ENCODE measurements around the gene FBXL7.

The FBXL7 gene

DNA sequence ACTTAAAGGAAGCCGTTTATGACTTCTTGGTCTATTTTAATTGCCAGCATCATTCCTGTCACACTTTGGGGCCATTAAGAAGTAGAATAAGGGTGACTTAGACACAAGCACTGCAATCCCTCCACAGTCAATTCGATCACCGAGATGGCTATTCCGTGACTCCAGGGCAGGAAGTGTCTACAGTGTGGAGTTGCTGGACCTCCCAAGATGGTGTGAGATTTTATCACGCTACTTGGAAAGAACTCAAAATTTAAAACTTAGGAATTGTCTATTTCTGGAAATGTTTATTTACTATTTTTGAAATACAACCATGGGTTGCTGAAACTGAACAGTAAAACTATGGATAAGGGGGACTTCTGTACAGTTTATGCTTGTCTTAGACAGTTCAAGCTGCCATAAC lies 6.2 kb downstream of the FBXL7 start:
- no peak for DNase-seq

- no peak for DNase-seq
Measured at GRCh38 chr5:15506897-15507296, 6.9 kb downstream of the FBXL7 start.

DNA sequence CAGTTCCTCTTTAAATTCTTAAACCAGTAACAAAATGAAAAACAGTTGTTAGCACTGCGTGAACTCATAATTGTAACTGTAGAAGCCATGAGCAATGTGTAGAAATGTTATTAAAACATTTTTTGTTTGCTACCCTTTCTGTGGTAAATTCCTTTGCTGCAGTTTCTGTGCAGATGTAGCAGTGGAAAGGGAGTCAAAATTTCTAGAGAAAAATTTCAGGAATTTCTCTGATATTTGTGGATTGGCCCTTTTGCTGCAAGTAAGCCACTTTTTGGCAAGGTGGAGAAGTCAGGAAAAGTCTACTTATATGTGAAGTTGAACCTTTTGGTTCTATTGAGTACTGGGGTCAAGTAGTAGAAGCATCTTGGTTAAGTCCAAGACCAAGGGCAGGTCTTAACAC lies 10.1 kb downstream of the FBXL7 start:
- no peak for DNase-seq

DNA sequence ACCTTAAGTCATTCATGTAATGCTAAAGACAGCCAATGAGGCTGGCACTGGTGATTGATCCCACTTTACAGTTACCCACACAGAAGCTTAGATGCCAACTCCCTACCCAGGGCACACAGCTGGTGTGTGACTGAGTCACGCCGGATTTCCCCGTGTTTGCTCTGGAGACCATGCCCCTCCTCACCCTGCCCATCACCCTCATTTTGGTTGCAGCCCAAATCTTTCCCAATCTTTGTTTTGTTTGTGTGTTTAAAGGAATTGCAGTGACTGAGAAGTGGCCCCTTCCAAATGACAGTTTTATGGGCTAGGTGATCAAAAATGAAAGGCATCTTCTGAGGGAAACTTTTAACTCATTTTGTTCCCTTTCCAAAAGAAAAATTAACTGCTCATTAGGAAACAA lies 10.9 kb downstream of the FBXL7 start:
- no peak for DNase-seq

- no peak for DNase-seq
Measured at GRCh38 chr5:15513431-15513830, 13.5 kb downstream of the FBXL7 start.

DNA sequence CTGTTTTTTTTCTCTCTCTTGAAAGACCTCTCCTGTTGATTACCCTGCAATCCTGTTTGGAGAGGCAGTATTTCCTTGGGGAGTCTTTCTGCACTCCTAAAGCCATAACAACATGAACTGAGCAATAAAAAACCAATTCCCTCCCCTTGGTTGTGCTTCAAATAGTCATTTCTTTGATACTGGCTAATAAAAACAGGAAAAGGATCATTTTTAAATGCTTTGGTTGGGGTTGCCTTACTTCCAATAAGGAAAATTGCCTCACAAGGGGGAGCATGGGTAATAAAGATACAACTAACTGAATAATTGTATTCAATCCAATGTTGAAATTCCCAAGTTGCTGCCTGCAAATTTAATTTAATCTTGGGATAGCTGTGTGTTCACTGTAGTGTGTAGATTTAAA lies 13.9 kb downstream of the FBXL7 start:
- DNase-seq = no peak

GRCh38 chr5:15515229-15515628 lies 15.2 kb downstream of the FBXL7 start:
- DNase-seq = no peak

- no peak for DNase-seq
Measured at GRCh38 chr5:15516486-15516885, 16.5 kb downstream of the FBXL7 start.

DNA sequence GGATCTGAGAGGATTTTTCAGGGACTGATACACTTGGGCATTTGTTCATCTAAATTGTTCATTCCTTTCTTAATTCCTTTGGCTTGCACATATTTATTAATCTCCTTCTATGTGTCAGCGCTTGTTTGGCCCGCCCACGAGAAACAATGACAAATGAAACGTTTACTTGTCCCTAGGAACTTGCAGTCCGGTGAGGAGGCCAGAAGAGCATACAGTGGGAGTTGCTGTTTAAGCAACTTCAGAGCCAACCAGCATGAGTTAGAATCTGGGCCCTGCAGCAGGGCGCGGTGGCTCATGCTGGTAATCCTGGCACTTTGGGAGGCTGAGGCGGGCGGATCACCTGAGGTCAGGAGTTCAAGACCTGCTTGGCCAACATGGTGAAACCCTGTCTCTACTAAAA lies 18.8 kb downstream of the FBXL7 start:
- no peak for DNase-seq

DNA sequence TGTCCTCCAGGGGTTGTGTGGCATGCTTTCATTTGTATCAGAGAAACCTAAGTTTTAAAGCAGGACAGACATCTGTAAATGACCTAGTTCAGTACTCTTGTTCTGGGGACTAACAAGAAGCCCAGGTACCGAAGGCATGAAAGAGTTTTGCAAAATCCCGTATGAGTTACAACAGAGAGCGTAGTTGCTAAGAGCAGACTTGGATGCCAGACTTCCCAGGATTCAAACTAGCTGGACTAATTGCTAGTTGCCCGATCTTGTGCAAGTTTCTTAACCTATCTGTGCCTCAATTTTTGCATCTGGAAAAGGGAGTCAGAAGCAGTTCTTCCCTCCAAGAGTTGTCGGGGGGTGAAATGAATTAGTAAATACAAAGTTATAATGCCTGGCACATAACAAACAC lies 20.9 kb downstream of the FBXL7 start:
- DNase-seq = no peak

DNA sequence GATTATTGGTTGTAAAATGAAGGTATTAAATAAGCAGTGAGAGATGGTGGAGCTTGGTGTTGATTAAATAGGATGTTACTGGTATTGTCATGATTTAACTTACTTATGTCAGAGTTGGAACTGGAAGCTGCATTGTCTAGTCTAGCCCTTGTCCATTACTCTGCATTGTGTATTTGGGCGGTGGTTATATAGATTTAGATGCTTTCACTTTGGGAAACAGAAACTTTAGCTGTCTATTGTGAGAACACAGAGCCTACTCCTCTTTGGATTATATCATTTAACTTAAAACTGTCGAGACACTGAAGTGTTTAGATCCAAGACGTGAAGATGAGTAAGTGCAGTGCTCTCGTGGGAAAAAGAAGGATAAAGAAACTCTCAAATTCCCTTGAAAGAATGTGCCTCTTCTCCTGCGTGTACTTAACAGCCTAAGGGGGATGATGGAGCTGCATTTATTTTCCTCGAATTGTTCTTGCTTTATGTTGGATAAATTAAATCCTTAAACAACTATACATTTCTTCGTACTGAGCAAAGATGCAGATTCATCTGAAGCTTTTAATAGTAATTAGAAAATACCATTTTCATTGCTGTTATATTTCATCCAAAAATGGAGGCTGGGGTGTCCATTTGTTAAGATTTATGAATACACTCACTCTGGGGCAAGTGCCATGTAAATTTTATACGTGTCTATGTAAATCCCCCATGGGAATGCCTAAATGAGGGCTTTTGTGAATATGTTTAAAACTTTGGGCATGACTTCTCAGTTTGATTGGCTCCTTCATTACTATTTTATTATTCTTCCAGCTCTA lies 21.6 kb downstream of the FBXL7 start:
- DNase-seq = no peak

DNA sequence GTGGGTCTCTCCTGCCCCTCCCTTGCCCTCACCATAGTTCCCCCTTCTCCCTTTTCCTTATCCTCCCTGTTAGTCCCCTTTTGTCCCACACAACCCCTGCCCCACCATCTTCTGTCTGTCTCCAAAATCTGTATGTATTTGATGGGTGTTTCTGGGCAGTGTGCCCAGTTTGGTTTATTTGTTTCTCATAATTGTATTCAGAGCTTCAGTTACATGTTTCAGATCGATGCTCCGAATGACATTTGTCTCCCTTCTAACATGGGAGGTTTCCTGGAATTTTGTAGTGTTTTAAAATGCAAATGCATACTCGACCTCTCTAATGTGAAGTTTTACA lies 22.2 kb downstream of the FBXL7 start:
- no peak for DNase-seq

GRCh38 chr5:15524712-15525111 lies 24.7 kb downstream of the FBXL7 start:
- no peak for DNase-seq

- no peak for DNase-seq
Measured at GRCh38 chr5:15525703-15526275, 25.8 kb downstream of the FBXL7 start.

DNA sequence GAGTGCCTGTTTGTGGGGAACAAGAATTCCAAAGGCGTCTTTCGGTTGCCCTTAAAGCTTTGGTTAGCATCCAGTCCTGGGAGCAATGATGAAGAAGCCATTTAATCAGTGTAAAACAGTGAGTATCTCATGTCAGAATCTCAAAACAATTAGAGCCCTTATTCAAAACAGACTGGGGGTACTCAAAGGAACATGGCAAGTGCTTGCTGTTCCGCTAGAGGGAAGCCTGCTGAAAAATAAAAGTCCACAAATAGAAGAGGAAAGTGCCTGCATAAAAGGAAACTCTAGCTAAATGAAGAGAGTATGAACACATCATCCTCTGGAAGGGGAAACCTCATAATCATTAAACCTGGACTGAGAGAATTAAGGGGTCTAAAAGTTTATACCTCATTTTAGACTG lies 26.4 kb downstream of the FBXL7 start:
- DNase-seq = no peak

DNA sequence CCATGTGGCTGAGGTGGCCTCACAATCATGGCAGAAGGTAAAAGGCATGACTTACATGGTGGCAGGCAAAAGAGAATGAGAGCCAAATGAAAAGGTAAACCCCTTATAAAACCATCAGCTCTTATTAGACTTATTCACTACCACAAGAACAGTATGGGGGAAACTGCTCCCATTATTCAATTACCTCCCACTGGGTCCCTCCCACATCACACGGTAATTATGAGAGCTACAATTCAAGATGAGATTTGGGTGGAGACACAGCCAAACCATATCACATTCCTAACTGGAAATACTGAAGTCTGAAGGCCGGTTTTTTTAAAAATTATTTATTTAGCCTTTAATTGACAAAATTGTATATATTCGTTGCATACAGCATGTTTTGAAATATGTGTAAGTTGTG lies 28.5 kb downstream of the FBXL7 start:
- no peak for DNase-seq

DNA sequence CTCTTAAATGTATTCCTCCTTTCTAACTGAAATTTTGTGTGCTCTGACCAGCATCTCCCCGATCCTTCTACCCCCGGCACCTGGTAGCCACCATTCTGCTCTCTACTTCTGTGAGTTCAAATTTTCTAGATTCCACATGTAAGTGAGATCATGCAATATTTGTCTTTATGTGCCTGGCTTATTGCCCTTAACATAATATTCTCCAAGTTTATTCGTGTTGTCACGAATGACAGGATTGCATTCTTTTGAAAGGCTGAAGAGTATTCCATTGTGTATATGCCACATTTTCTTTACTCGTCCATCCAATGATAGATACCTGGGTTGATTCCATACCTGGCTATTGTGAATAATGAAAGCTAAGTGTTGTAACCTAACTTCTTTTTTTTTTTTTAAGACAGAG lies 29.0 kb downstream of the FBXL7 start:
- no peak for DNase-seq

DNA sequence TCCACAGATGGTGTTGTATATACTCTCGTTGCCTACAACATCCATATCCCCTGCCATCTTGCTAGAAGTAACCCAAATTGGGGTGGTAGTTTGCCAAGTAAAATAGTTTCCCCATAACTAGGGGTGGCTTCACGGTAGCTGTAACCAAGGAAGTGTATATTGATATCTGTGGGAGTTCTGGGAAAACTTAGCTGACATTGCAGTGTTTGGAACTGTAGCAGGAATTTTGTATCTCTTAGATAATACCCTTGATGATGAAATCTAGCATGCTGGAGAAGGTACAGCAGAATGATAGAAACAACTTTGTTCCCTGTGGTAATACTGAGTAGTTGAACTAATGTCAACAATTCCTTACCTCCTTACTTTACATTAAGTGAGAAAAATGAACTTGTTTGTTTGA lies 29.8 kb downstream of the FBXL7 start:
- no peak for DNase-seq

DNA sequence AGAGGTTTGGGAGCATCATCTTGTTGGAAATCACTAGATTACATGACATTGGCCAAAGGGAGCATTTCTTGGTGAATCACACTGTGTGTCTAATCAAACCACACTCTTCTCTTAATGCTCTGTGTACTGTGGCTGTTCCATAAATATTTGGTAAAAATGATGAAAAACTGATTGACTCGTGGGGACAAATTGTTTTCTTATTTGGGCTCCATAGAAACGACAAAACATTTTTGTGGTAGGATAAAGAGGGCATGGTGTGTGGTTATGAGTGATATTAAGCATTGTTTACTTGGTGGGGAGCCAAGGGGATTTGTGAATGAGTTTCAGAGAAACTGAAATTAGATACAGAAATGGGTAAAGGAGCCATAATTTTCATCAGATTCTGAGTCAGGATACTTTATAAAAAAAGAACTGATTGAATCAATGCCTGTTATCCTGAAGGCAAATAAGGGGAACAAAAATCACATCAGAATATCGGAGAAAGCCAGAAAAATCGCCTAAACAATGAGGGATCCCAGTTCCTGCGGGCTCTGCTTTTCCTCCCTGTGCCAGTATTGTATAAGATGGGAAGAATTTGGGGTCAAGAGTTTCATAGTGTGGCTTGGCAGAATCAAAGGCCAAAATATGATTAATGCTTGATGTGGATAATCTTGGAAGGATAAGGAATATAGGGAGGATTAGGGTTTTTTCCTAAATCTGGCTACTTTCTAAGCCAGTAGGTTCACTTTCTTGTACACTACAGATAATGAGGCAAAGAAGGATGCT lies 33.3 kb downstream of the FBXL7 start:
- DNase-seq = no peak

GRCh38 chr5:15535938-15536337 lies 36.0 kb downstream of the FBXL7 start:
- no peak for DNase-seq

DNA sequence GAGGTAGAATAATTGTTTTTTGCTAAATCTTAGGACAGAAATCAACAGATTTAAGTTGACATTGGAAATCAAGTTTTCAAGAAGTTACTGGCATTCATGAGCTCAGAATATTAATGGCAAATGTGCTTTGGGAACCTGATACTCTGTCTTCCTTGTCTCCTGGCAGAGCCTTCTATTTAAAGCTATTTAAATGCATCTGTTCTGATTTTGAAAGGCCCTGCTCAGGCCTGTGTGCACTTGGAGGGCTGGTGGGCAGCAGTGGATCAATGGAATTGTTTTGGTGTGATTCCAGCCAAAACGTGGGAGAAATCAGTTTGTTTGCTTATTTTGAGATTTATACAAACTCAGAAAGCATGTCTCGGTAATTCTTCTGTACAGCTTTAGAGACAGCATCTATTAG lies 38.5 kb downstream of the FBXL7 start:
- no peak for DNase-seq

- no peak for DNase-seq
Measured at GRCh38 chr5:15539951-15540350, 40.0 kb downstream of the FBXL7 start.

DNA sequence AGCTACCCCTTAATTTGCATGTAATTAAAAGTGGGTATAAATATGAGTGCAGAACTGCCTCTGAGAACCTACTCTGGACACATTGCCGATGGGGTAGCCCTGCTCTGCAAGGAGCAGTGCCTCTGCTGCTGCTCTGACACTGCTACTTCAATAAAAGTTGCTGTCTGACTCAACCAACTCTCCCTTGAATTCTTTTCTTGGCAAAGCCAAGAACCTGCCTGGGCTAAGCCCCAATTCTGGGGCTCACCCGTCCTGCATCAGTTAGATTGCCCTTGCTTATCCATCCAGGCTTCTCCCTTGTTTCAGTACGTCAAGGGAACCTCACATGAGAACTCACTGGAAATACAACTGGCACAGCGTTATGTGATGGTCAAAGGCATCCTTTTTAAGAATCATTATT lies 44.1 kb downstream of the FBXL7 start:
- DNase-seq = no peak

GRCh38 chr5:15545082-15545481 lies 45.1 kb downstream of the FBXL7 start:
- DNase-seq = no peak

All from activated CD8-positive, alpha-beta memory T cell treated with anti-CD3 and anti-CD28 coated beads, Interleukin-2, amount 50 U/mL, for 4 hours (primary cell).